GM23248 (cell line): Measurements from ENCODE around the gene SSH3.

Experiments used
- EZH2 ChIP-seq: fragments of 200-600 bp; sonication (generic); IDR thresholded peaks from 2 replicates; pipeline ENCODE4 v1.6.1; 2018; ENCODE audit warnings: antibody characterized with exemption, mild to moderate bottlenecking; ENCODE audit not compliant: insufficient read depth, poor library complexity, severe bottlenecking
- EZH2phosphoT487 ChIP-seq: fragments of 200-600 bp; sonication (generic); IDR thresholded peaks from 2 replicates; pipeline ENCODE4 v1.6.1; 2018; ENCODE audit warnings: antibody characterized with exemption, moderate library complexity, mild to moderate bottlenecking, low read depth; ENCODE audit not compliant: insufficient read depth

- TF ChIP-seq EZH2 (no peak), EZH2phosphoT487 (no peak)
Measured at GRCh38 chr11:67308031-67308866, 4.9 kb downstream of the SSH3 start.
